H9 (cell line): ENCODE results near the gene NTRK3. TPM values are rescaled to one million over a fixed set of nuclear protein-coding genes. Genes with fewer than 3 reads are reported as not detected.

Source experiments
- DNase-seq: peaks from one replicate; pipeline ENCODE4 v3.0.0-alpha.2; 2017
- H2AFZ ChIP-seq: one replicate; pipeline ENCODE4 v1.6.1; 2013; ENCODE audit warnings: mild to moderate bottlenecking, low read length, control low read depth, moderate library complexity
- H2AK5ac ChIP-seq: 2 replicates; pipeline ENCODE4 v1.6.1; 2013; ENCODE audit warnings: low read length, control low read depth, mixed read lengths; ENCODE audit not compliant: insufficient read length
- H2BK120ac ChIP-seq: one replicate; pipeline ENCODE4 v1.6.1; 2013; ENCODE audit warnings: low read depth, mild to moderate bottlenecking, low read length, control low read depth, inconsistent platforms; ENCODE audit not compliant: poor library complexity, severe bottlenecking
- H2BK12ac ChIP-seq: 2 replicates; pipeline ENCODE4 v1.6.1; 2013; ENCODE audit warnings: low read length, control low read depth, mixed read lengths, low read depth; ENCODE audit not compliant: insufficient read length
- H2BK15ac ChIP-seq: 2 replicates; pipeline ENCODE4 v1.6.1; 2013; ENCODE audit warnings: low read depth, low read length, control low read depth
- H2BK20ac ChIP-seq: one replicate; pipeline ENCODE4 v1.6.1; 2013; ENCODE audit warnings: low read depth, mild to moderate bottlenecking, low read length, control low read depth, inconsistent platforms; ENCODE audit not compliant: poor library complexity, severe bottlenecking
- H2BK5ac ChIP-seq: 2 replicates; pipeline ENCODE4 v1.6.1; 2013; ENCODE audit warnings: low read length, control low read depth, mixed read lengths; ENCODE audit not compliant: insufficient read length
- H3K14ac ChIP-seq: 2 replicates; pipeline ENCODE4 v1.6.1; 2013; ENCODE audit warnings: low read length, control low read depth; ENCODE audit not compliant: insufficient read depth
- H3K18ac ChIP-seq: 2 replicates; pipeline ENCODE4 v1.6.1; 2013; ENCODE audit warnings: low read depth, mild to moderate bottlenecking, mixed read lengths, low read length, control low read depth; ENCODE audit not compliant: insufficient read length
- H3K23ac ChIP-seq: 2 replicates; pipeline ENCODE4 v1.6.1; 2013; ENCODE audit warnings: low read length, control low read depth, mixed read lengths, low read depth; ENCODE audit not compliant: insufficient read length
- H3K23me2 ChIP-seq: 2 replicates; pipeline ENCODE4 v1.6.1; 2013; ENCODE audit warnings: low read depth, mild to moderate bottlenecking, mixed read lengths, low read length, control low read depth; ENCODE audit not compliant: insufficient read length, poor library complexity, severe bottlenecking
- H3K27ac ChIP-seq: 2 replicates; pipeline ENCODE4 v1.5.1; 2013; ENCODE audit warnings: low read length, control low read depth, mixed read lengths, low read depth; ENCODE audit not compliant: insufficient read length
- H3K27me3 ChIP-seq: 2 replicates; pipeline ENCODE4 v1.6.1; 2013; ENCODE audit warnings: low read length, control low read depth, inconsistent platforms; ENCODE audit not compliant: insufficient read depth
- H3K4ac ChIP-seq: 2 replicates; pipeline ENCODE4 v1.6.1; 2013; ENCODE audit warnings: low read depth, mild to moderate bottlenecking, control low read depth, inconsistent platforms, low read length, moderate library complexity
- H3K4me1 ChIP-seq: 2 replicates; pipeline ENCODE4 v1.6.1; 2013; ENCODE audit warnings: low read length, control low read depth, inconsistent platforms; ENCODE audit not compliant: insufficient read depth
- H3K4me2 ChIP-seq: 2 replicates; pipeline ENCODE4 v1.6.1; 2013; ENCODE audit warnings: low read length, control low read depth, mixed read lengths; ENCODE audit not compliant: insufficient read length, insufficient read depth
- H3K56ac ChIP-seq: 2 replicates; pipeline ENCODE4 v1.6.1; 2013; ENCODE audit warnings: low read depth, mild to moderate bottlenecking, mixed read lengths, low read length, control low read depth; ENCODE audit not compliant: insufficient read length
- H3K79me1 ChIP-seq: 2 replicates; pipeline ENCODE4 v1.6.1; 2013; ENCODE audit warnings: low read depth, mild to moderate bottlenecking, moderate library complexity, low read length, control low read depth, inconsistent platforms; ENCODE audit not compliant: insufficient read depth, poor library complexity, severe bottlenecking
- H3K79me2 ChIP-seq: 2 replicates; pipeline ENCODE4 v1.6.1; 2013; ENCODE audit warnings: low read length, control low read depth, inconsistent platforms; ENCODE audit not compliant: insufficient read depth
- H3K9ac ChIP-seq: 2 replicates; pipeline ENCODE4 v1.6.1; 2013; ENCODE audit warnings: low read length, control low read depth, mixed read lengths; ENCODE audit not compliant: insufficient read length; ENCODE audit errors: extremely low read depth
- H3K9me3 ChIP-seq: one replicate; pipeline ENCODE4 v1.6.1; 2013; ENCODE audit warnings: low read depth, low read length, inconsistent platforms; ENCODE audit not compliant: control insufficient read depth
- H3T11ph ChIP-seq: one replicate; pipeline ENCODE4 v1.6.1; 2013; ENCODE audit warnings: mild to moderate bottlenecking, low read length, control low read depth, inconsistent platforms
- H4K20me1 ChIP-seq: one replicate; pipeline ENCODE4 v1.6.1; 2013; ENCODE audit not compliant: control insufficient read depth, insufficient read length, insufficient read depth
- H4K5ac ChIP-seq: 2 replicates; pipeline ENCODE4 v1.6.1; 2013; ENCODE audit warnings: low read depth, mild to moderate bottlenecking, mixed read lengths, low read length, control low read depth; ENCODE audit not compliant: insufficient read length
- H4K8ac ChIP-seq: replicated peaks from 2 replicates; pipeline ENCODE4 v1.6.1; 2013; ENCODE audit warnings: low read length, control low read depth, mixed read lengths, low read depth; ENCODE audit not compliant: insufficient read length
- H4K91ac ChIP-seq: 2 replicates; pipeline ENCODE4 v1.6.1; 2013; ENCODE audit warnings: low read depth, mild to moderate bottlenecking, moderate library complexity, mixed read lengths, low read length, control low read depth; ENCODE audit not compliant: insufficient read length
- H3K27ac Mint-ChIP-seq, 3 experiments: 2 replicates in 2 of 3; 3 replicates in 1 of 3; pipeline ENCODE4 v1.8.0; 2020 to 2021; ENCODE audit warnings: mixed read lengths in 3 of 3, mild to moderate bottlenecking in 1 of 3, moderate library complexity in 1 of 3
- H3K27me3 Mint-ChIP-seq: 2 replicates; pipeline ENCODE4 v1.8.0; 2021; ENCODE audit warnings: low read depth, mild to moderate bottlenecking, moderate library complexity, mixed read lengths
- H3K36me3 Mint-ChIP-seq, 3 experiments: 2 replicates in 2 of 3; 3 replicates in 1 of 3; pipeline ENCODE4 v1.8.0; 2020 to 2021; ENCODE audit warnings: low read depth in 3 of 3, mixed read lengths in 3 of 3; ENCODE audit not compliant: insufficient read depth in 1 of 3
- H3K4me1 Mint-ChIP-seq, 2 experiments: 2 replicates each; pipeline ENCODE4 v1.8.0; 2020; ENCODE audit warnings: mixed read lengths in 2 of 2
- H3K4me3 Mint-ChIP-seq, 2 experiments: 2 replicates in 1 of 2; 3 replicates in 1 of 2; pipeline ENCODE4 v1.8.0; 2020 to 2021; ENCODE audit warnings: mild to moderate bottlenecking in 2 of 2, mixed read lengths in 2 of 2, moderate library complexity in 1 of 2
- H3K9me3 Mint-ChIP-seq, 2 experiments: 2 replicates in 1 of 2; 3 replicates in 1 of 2; pipeline ENCODE4 v1.8.0; 2020; ENCODE audit warnings: mild to moderate bottlenecking in 2 of 2, mixed read lengths in 2 of 2, moderate library complexity in 1 of 2
- WGBS: extraction: QIAGEN DNeasy Blood & Tissue Kit; methylation state at CpG from one replicate; pipeline ENCODE4 v1.1.7; 2013; ENCODE audit warnings: missing lambda C conversion rate, low lambda C conversion rate, mixed read lengths; ENCODE audit not compliant: insufficient read length; ENCODE audit errors: extremely low coverage; 5-methylcytosine and 5-hydroxymethylcytosine counted together
- total RNA-seq: library from RNA; stranded (reverse); gene quantifications from 2 replicates; pipeline ENCODE4 v1.2.1, GENCODE V29; 2021
- TF ChIP-seq, protein P1 (sequence below): fragments of 200-600 bp; sonication (generic); conservative IDR thresholded peaks from 3 replicates; pipeline ENCODE4 v1.8.0; 2021; ENCODE audit warnings: antibody characterized with exemption, mild to moderate bottlenecking

The NTRK3 gene
- total RNA-seq, 1 experiment from 2014 or later = 2.5 TPM

DNA sequence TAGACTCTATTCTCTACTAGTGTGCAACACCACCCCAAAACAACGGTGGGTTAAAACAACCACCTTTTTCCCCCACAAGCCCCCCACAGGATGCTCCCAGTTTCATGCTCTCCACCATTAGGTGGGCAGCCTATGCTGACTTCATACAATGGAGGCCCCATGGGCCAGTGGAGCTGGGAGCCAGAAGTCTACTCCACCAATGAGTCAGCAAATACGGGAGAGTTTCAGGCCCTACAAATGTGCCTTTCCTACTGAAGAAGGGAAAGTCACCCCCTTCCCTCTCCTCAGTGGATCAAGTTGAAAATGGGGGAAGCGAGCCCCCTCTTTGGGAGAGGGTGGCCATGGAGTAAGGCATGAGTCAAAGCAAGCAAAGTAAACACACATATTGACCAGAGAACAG is 278.6 kb downstream of the NTRK3 start:
- H2BK20ac ChIP-seq = no peak overlapping the region
- no peak overlapping the region for H2BK15ac ChIP-seq
- H3T11ph ChIP-seq = no peak overlapping the region
- H2BK5ac ChIP-seq = no peak overlapping the region
- H4K20me1 ChIP-seq = no peaks in the 10 kb centered on the region
- no peak overlapping the region for H3K56ac ChIP-seq
- H3K27ac ChIP-seq = no peak overlapping the region
- H2BK12ac ChIP-seq = no peak overlapping the region
- H3K14ac ChIP-seq = no peak overlapping the region
- H3K79me1 ChIP-seq = no peaks in the 10 kb centered on the region
- no peaks in the 10 kb centered on the region for H3K27me3 ChIP-seq
- peaks cover 2% of the 10 kb centered on the region; the same call in 1 of the 2 replicates for H3K27me3 Mint-ChIP-seq
- no peaks in the 10 kb centered on the region for H3K23me2 ChIP-seq
- H2AK5ac ChIP-seq = no peak overlapping the region
- no peak overlapping the region for H3K9ac ChIP-seq
- peaks cover 0 to 4% of the 10 kb centered on the region in 2 experiments; a peak in 1 of 4 replicates for H3K4me1 Mint-ChIP-seq
- H3K9me3 Mint-ChIP-seq = peaks cover 0 to 2% of the 10 kb centered on the region in 2 experiments; a peak in 2 of 5 replicates
- no peak for DNase-seq
- TF ChIP-seq, protein P1, sequence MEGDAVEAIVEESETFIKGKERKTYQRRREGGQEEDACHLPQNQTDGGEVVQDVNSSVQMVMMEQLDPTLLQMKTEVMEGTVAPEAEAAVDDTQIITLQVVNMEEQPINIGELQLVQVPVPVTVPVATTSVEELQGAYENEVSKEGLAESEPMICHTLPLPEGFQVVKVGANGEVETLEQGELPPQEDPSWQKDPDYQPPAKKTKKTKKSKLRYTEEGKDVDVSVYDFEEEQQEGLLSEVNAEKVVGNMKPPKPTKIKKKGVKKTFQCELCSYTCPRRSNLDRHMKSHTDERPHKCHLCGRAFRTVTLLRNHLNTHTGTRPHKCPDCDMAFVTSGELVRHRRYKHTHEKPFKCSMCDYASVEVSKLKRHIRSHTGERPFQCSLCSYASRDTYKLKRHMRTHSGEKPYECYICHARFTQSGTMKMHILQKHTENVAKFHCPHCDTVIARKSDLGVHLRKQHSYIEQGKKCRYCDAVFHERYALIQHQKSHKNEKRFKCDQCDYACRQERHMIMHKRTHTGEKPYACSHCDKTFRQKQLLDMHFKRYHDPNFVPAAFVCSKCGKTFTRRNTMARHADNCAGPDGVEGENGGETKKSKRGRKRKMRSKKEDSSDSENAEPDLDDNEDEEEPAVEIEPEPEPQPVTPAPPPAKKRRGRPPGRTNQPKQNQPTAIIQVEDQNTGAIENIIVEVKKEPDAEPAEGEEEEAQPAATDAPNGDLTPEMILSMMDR = no peak
- H3K4me3 Mint-ChIP-seq = no peak overlapping the region
- H3K9me3 ChIP-seq = no peaks in the 10 kb centered on the region
- H3K4me1 ChIP-seq = no peaks in the 10 kb centered on the region
- WGBS = no CpG with 5 or more reads among the region's 3 CpGs
- peak overlapping the region in 1 of 3 experiments; percentile 63; a peak in 1 of 7 replicates for H3K27ac Mint-ChIP-seq
- no peak overlapping the region for H3K18ac ChIP-seq
- no peak overlapping the region for H3K4me2 ChIP-seq
- H3K4ac ChIP-seq = no peak overlapping the region
- H4K8ac ChIP-seq = no peak overlapping the region
- H4K5ac ChIP-seq = no peak overlapping the region
- H4K91ac ChIP-seq = no peak overlapping the region
- H2BK120ac ChIP-seq = no peak overlapping the region
- no peak overlapping the region for H2AFZ ChIP-seq
- H3K36me3 Mint-ChIP-seq = no peaks in the 10 kb centered on the region; a peak in 1 of 7 replicates
- no peaks in the 10 kb centered on the region for H3K79me2 ChIP-seq
- no peak overlapping the region for H3K23ac ChIP-seq
